ENCODE measurements around the gene RAX2. TPM values are rescaled to one million over a fixed set of nuclear protein-coding genes. Genes with fewer than 3 reads are reported as not detected.

The RAX2 gene
- total RNA-seq, 2 experiments from 2014 or later: not detected

DNA sequence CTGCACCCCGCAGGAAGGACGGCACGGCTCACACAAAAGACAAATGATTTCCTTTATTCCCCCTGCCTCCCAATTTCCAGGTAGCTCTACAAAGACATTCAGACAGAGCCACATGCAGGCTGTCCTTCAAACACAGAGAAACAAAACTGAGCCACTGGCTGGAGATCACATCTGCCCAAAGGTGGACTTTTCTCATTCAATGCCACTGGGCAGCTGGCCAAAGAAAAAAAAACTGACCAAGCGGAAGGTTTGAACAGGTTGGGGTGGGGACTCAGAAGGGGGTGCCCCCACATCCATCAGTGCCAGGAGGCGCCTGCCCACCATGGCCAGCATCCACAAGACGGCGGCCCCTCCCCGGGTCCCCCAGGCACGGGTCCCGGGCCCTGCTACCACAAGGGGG, 32.0 kb upstream of the RAX2 start:
- POLR2A ChIA-PET: no interaction called here
- CTCF ChIA-PET: interaction anchor here (0.6 to 1.2 kb wide), 5 partner anchors 18 to 147 kb away, joined by 3 to 4 read pairs (median 3); no protein-coding TSS in a partner anchor

DNA sequence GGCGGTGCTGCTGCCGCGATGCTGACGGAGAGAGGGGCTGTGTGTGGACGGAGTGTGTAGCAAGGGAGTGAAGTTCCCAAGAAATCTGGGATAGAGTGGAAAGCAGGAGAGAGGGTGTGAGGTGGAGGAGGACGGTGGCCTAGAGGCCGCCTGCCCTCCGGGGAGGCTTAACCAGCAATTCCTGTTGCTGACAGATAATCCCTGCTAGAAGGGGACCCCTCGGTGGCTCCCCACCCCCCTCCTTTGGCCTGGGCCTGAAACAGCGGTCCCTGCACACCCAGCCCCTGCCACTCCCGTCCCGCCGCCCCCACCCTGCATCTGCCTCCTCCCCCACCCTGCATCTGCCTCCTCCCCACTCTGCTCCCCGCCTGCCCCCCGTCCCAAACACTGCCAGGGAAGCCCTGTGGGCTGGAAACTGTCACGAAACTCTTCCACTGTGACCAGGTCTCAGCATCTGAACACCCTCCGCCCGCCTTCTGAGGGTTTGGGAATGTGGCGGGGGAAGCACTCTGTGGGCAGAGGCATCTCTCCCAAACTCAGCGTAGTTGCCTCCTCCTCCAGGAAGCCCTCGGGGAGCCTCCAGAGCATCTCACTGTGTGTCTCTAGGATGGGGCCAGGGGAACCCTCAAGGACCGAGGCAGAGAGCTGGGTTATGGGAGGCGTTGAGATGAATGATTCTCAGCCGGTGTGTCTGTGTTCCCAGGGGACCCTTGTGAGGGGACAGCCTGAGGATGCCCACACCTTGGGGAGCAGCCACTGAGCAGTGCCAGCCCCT, 31.3 kb upstream of the RAX2 start:
- ChIA-PET POLR2A (no interaction called here), CTCF (interaction anchor here (0.6 to 1.1 kb wide), 2 partner anchors 85 to 113 kb away, joined by 3 to 4 read pairs; no protein-coding TSS in a partner anchor)

DNA sequence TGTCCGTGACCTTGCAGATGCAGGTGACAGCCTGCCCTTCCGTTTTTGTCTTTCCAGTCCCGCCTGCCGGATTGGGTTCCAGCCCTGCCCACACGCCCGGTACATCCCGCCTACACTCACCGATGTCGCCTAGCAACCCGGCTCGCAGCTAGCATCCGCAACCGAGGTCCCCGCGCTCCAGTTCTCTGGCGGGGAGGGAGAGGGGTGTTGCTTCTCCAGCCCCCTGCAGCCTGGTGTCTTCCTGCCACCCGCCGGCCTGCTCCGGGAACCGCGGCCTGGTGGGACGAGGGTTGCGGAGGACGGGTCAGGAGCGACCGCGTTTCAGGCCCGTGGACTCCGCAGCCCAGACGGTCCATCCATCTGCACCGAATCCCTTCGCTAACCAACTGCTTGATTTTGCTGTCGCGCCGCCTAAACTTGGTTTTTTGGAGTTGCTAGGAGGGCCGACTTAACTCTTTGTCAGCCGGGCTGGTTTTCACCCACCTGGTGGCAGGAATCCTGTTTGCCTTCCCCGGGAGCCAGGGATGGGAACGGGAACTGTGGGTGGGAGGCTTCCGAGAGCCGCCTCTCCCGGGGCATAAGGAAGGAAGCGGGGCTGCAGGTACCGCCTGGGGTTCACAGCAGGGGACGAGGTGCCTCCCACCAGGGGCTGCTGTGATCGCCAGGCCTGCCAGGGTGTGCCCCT, 29.5 kb upstream of the RAX2 start:
- CTCF ChIA-PET: interaction anchor here (0.6 kb wide), 1 partner anchor 151 kb away, joined by 3 read pairs; no protein-coding TSS in a partner anchor
- POLR2A ChIA-PET: no interaction called here

DNA sequence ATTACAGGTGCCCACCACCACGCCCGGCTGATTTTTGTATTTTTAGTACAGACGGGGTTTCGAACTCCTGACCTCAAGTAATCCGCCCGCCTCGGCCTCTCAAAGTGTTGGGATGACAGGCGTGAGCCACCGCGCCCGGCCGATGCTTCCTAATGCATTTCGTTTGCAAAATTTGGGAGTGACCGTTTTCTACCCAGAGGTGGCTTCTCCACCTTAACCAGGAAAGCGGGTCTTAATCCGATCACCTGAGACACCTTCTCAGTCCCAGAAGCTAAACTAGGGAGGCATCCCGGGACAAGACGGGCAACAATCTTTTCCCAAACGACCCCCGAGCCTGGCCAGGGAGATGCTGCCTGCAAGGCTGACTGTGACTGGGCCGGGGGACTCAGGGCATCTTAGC, 29.0 kb upstream of the RAX2 start:
- CTCF ChIA-PET: interaction anchor here (0.6 kb wide), 1 partner anchor 151 kb away, joined by 3 read pairs; no protein-coding TSS in a partner anchor
- POLR2A ChIA-PET: no interaction called here

DNA sequence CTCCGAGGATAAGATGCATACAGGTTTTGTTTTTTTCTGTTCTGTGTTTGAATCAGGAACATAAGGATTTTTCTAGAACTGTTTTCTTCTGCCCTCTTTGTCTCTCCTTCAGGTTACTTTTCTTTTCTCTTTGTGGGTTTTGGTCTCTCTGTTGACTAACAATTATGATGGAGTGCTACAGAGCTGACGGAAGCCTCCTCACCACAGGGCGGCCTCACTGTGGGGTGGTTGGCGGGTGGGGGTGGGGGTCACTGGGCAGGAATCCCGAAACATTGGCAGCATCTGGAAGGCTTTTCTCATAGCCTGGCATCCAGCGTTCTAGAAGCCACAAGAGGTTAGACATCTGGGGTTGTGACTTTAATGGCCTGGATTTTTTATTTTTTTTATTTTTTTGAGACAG, 26.1 kb upstream of the RAX2 start:
- ChIA-PET CTCF (interaction anchor here (1.0 to 2.8 kb wide), 4 partner anchors 11 to 24 kb away, joined by 3 to 12 read pairs (median 4); no protein-coding TSS in a partner anchor), POLR2A (interaction anchor here (1.3 kb wide), 1 partner anchor 14 kb away, joined by 4 read pairs; no protein-coding TSS in a partner anchor)

DNA sequence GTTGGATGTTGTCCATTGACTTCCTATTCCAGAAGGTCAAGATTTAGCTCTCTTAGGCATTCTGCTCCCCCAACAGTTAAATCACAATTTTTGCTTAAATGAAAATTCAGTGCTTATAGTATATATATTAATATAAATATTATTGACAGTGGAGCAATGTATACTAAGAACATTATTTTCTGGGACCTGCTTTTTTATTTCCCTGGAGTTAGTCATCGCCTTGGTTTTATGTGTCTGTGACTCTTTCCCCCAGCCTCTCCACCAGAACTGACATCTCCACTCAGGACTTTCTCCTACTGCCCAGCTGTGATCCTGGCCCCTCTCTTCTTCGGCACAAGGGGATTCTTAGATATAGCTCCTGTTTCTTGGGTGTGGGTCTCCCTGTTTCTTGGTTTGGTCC, 24.3 kb upstream of the RAX2 start:
- ChIA-PET POLR2A (no interaction called here), CTCF (interaction anchor here (2.8 kb wide), 1 partner anchor 26 kb away, joined by 12 read pairs; no protein-coding TSS in a partner anchor)

DNA sequence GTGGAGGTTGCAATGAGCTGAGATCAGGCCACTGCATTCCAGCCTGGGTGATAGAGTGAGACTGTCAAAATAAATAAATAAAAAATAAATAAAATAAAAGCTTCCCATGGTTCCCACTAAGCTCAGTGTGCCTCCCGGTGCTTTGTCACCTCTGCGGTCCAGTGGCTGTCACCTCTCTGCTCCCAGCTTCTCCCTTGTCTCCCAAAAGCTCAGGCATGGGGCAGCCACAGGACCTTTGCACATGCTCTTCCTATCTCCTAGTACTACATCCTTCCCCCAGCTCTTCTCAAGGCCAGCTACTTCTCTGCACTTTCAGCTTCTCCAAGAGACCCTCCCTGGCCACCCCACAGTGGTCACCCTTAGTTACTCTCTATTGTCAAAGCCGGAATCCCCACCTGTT, 21.8 kb upstream of the RAX2 start:
- CTCF ChIA-PET: interaction anchor here (2.2 kb wide), 1 partner anchor 28 kb away, joined by 9 read pairs; no protein-coding TSS in a partner anchor
- POLR2A ChIA-PET: no interaction called here

DNA sequence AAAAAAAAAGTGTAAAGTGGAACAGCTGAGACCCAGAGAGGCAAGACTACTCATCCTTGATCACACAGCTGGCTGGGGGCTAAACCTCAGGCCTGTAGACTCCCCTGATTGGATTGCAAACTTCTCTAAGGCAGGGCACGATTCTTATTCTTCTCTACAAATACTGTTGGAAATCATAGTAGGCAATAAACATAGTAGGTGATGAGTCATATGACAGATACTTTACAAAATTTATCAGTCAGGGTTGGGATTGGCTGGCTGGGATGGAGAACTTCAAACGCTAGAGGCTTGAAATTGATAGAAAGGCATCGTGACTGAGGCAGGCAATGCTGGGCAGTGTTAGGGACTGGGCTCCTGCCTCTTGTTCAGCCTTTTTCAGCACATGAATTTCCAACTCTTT, 20.1 kb upstream of the RAX2 start:
- CTCF ChIA-PET: no interaction called here
- POLR2A ChIA-PET: no interaction called here

DNA sequence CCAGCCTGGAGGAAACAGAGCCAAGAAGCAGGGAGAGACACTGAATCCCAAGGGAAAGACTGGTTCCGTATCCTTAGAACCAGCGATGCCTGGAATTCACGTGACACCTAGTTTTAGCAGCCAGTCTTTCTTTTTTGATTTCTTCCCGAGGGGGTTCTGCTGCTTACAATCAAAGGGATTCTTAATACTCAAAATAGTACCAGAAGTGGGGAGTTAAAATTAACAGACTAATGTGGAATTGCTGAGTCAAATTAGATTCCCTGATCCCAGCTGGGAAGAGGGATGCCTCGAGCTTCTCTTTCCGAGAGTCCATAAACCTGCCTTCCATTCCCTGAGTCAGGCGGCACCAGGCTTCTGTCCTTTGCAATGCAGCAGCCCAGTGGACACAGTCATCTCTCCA, 18.9 kb upstream of the RAX2 start:
- CTCF ChIA-PET: no interaction called here
- POLR2A ChIA-PET: no interaction called here

DNA sequence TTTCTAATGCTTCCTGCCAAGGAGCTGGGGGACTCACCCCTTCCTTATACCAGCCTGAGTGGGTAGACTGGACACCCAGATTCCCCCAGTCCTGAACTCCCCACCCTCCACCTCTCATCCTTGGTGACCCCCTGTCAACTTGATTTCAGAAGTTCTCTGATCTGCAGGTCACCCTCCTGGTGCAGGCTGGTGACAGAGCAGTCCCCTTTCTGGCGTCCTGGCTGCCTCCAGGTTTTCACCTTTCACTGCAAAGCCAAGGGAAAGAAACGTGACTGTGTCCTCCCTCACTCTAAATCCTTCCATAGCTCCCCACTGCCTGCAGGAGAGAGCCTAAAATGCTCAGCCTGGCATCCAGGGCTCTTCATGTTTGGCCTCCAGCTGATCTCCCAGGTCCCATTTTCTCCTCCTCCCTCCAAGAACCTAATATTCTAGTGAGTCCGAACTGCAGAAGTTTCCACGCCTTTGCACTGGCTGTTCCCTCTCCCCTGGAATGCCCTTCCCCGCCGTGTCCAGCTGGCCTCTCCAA, 18.2 kb upstream of the RAX2 start:
- POLR2A ChIA-PET: interaction anchor here (0.5 to 0.6 kb wide), 2 partner anchors 239 to 692 kb away, joined by 5 to 6 read pairs; no protein-coding TSS in a partner anchor
- CTCF ChIA-PET: interaction anchor here (2.3 kb wide), 1 partner anchor 32 kb away, joined by 11 read pairs; no protein-coding TSS in a partner anchor

DNA sequence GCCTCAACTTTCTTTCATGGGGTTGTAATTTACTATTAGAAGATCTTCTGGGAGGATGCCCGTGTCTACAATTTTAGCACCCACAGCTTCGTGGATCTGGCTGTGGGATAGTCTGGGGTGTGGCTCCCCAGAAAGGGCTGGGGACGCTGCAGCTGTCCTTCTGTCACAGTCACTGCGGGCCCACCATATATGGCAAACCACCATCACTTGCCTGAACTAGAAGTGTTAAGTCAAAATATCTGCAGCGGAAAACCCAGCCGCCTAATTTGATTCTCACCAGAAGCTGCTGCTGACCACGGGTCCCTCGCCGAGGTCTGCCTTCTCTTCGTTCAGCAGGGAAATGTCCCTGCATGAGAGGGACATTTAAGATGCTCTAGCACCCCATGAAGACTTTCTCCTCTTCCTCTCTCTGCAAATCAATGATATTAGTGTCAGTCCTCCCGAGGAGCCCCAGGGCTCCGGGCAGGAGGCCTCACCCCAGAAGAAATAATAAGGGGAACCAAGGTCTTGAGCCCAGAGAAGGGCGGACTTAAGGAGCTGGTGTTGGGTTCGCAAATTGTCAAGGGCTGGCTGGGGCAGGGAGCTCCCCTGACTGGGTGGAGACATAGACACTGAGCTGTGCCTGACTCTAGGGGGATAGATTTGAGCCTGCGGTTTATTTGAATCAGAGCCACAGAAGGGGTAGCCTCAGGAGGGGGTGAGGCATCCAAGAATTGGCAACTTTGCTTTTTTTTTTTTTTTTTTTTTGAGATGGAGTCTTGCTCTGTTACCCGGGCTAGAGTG, 17.2 kb upstream of the RAX2 start:
- CTCF ChIA-PET: interaction anchor here (0.6 to 2.3 kb wide), 5 partner anchors 26 to 710 kb away, joined by 3 to 11 read pairs (median 4); partner anchors contain the start of gene CELF5
- POLR2A ChIA-PET: interaction anchor here (0.6 to 1.6 kb wide), 2 partner anchors 23 to 240 kb away, joined by 5 to 6 read pairs; no protein-coding TSS in a partner anchor

DNA sequence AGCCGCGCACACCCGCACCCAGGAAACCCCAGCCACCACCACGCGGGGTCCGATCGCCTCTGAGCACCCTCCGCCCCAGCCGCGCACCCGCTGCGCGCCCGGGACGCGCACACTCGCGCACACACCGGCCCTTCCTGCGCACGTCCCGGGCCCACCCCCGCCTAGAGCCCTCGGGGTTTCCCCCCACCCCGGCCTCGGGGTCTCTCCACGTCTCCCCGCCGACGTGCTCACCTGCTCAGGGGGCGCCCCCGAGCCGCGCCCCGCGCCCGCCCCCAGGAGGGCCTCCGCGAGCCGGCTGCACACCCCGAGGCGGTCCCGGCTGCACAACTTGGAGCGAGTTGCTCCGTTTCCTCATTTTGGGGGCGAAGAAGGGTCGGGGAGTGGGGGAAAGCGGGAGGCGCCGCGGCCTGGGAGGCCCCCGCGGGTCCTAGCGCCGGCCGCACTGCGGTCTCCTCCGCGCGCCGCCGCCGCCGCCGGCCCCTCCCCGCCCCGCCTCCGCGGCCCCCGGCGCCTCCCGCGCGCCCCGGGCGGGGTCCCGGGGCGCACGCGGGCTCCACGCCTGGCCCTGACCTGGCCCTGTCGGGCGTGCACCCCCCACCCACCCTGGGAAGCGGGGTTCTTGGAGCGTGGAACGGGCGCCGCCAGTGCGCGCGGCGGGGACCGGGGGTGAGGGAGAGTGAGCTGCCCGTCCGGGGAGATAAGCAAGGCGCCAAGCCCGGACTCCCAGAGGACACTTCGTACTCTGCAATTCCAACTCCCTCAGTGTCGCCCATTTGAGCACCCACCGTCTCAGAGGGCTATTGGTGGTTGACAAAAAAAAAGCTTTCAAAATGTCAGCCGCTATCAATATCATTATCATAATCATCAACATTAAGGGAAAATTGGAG, 14.2 kb upstream of the RAX2 start, which contains the start of gene MATK:
Gene MATK, minus strand, starts transcription at position 444 of the 887 bp plus-strand sequence. CDS start 1,246 bp downstream, outside the sequence.
- ChIA-PET CTCF (interaction anchor here (0.7 to 1.4 kb wide), 4 partner anchors 24 to 35 kb away, joined by 3 read pairs; partner anchors contain the start of gene MRPL54), POLR2A (no interaction called here)

DNA sequence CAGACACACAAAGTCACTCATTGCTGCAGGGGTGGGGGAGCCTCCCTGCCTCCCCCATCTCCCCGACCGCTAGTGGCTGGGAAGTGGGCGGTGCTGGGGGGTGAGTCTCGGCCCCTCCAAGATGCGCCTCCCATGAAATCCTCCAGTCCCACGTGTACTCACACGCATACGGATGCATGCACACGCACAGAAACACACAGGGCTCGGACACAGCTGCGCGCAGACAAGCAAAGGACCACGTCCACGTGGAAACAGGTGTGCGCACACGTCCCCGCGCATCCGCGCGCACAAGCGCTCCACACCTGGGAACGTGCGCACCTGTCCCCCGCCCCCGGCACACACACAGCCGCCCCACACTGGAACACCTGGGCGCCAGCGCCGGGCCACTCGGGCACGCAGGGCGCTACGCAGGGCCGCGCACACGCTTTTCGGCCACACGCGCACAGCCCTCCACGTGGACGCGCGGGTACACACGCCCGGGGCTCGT, 13.5 kb upstream of the RAX2 start:
- ChIA-PET CTCF (interaction anchor here (1.1 to 1.4 kb wide), 2 partner anchors 23 to 27 kb away, joined by 3 to 6 read pairs; partner anchors contain the start of gene MRPL54), POLR2A (interaction anchor here (0.9 to 1.0 kb wide), 2 partner anchors 26 to 115 kb away, joined by 3 to 4 read pairs; no protein-coding TSS in a partner anchor)

DNA sequence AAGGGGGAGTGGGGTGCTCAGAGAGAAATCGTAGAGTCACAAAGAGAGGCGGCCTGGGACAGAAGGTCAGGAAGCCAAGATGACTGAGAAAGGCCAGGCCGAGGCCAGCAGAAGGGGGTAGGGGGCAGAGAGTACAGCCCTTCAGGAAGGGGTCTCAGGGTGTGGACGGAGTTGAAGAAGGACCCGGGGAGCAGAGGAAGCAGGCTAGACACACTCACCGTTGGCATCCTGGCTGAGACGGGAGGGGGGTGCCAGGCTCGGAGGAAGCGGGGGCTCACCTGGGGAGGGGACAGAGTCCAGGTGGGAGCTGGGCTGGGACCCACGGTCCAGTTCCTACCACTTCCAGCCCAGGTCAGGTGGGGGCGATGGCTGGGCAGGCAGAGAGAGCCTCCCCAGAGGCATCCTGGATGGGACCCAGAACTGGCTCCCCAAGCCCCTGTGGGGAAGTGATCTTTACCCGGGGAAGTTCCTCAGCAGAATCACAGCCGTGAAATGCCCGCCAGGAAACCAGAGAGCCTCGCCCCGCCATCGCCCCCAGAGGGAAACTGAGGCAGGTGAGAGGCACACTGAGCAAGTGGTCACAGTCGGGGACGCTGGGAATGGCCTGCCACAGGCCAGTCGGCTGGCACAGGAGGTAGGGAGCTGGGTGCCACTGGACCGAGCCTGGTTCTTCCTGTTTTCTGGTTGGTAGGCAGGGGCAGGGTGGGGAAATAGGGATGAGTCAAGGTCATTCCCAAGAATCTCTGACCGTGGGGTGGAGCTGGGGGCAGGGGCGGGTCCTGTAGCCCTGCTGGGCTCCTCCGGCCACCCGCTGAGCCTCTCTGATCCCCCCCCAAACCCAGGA, 12.8 kb upstream of the RAX2 start:
- CTCF ChIA-PET: interaction anchor here (1.1 to 1.9 kb wide), 5 partner anchors 22 to 64 kb away, joined by 3 to 14 read pairs (median 4); partner anchors contain the start of gene MRPL54
- POLR2A ChIA-PET: interaction anchor here (0.9 to 1.0 kb wide), 2 partner anchors 27 to 114 kb away, joined by 3 to 4 read pairs; no protein-coding TSS in a partner anchor

DNA sequence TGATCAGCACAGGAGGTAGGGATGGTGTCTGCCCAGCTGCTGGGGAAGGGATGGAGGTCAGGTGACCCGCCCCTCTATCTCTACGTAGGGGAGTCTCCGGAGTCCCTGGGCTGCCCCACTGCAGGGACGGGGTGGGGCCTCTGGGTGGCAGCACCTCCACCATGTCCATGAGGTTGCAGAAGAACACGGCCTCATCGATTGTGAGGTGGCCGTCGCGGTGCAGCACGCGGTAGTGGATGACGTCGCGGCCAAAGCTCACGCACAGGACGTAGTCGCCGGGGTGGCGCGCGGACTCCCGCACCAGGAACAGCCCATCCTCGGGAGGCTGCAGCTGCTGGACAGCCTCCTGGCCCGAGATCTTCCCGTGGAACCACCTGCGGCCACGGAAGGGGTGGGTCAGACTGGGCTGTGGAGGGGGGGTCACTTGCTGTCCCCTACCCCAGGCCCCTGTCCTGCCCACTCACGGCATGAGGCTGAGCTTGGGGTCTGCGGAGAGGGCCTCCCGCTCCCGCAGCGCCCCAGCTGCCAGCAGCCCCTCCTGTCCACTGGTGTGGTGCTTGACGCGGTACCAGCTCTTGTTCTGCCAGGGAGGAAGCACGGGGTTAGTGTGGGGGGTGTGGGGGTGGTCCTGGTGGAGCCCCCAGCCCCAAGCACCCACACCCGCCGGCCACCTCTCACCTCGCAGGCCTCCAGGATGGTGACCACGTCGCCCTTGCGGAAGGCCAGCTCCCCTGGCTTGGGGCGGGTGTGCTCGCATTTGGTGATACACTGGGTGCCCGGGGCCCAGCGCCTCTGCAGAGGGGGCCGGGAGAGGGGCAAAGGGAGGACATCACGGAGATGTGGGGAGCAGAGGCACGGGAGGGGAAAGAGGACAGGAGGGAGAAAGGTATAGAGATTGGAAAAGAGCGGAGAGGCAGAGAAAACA, 11.9 kb upstream of the RAX2 start:
- CTCF ChIA-PET: interaction anchor here (0.8 to 1.9 kb wide), 6 partner anchors 22 to 204 kb away, joined by 3 to 14 read pairs (median 4); partner anchors contain the start of gene MRPL54
- POLR2A ChIA-PET: interaction anchor here (0.6 to 1.1 kb wide), 2 partner anchors 28 to 49 kb away, joined by 4 read pairs; no protein-coding TSS in a partner anchor
